GM18505 (cell line): ENCODE measurements around the gene OR8G5.

ENCODE experiments used
- ATAC-seq: cut with Tn5 transposase; IDR thresholded peaks from one replicate; pipeline ENCODE4 v1.9.1; 2021; ENCODE audit not compliant: unreplicated experiment
- POLR2A ChIP-seq: IDR thresholded peaks from 4 replicates; pipeline ENCODE4 v1.6.1; 2011; ENCODE audit warnings: borderline replicate concordance; ENCODE audit not compliant: insufficient read depth, insufficient read length; ENCODE audit errors: extremely low read depth

The OR8G5 gene

DNA sequence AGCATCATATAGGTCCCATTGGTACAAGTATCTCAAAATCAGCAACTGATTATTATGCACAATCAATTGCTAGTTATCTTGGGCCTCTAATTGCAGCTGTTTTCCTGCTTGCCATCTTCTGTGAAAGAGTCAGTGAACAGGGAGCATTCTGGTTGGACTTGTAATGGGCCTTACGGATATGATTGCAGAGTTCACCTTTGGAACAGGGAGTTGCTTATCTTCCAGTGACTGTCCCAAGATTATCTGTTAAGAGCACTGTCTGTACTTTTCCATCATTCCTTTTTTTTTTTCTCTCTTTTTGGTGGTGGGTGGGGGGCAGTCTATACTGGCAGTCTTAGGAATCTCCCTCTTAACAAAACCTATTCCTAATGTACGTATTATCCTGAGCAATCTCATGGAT, 17.8 kb downstream of the OR8G5 start:
- no peak for TF ChIP-seq POLR2A
- ATAC-seq, result no peak

DNA sequence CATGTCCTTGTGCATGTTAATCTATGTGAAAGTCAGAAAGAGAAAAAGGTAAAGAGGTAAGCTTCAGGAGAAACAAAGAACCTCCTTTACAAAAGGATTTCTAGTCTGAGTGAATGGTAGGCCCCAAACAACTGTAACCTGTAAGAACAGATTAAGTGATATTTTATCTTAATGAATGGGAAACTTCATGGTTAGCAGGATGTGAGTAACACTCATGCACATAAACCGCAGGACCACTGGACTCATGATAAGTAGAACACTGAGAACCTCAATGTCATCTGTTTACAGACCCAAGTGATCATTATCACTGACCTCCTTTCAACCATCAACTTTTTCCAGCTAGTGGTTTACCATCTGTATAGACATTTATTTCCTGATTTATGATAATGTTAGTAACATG, 19.9 kb downstream of the OR8G5 start:
- no peak for TF ChIP-seq POLR2A
- no peak for ATAC-seq

DNA sequence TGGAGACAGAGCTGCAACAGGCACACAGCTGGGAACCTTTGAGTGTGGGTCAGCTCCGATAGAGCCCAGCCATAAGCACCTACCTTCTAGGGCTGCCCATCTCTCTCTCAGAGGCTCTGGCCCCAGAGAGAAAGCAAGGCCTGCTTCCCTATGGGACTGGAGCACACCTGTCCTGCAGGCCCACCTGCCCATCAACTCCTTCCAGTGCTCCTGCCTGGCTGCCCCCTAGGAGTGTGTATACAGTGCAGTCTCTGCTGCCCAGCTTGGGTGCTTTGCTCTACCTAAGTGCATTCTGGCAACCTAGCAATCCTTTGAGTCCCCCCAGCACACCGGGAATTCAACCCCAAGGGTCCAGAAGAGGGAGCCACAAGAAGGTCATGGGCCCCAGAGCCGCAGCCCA, 21.0 kb downstream of the OR8G5 start:
- ATAC-seq, result no peak
- no peak for TF ChIP-seq POLR2A

DNA sequence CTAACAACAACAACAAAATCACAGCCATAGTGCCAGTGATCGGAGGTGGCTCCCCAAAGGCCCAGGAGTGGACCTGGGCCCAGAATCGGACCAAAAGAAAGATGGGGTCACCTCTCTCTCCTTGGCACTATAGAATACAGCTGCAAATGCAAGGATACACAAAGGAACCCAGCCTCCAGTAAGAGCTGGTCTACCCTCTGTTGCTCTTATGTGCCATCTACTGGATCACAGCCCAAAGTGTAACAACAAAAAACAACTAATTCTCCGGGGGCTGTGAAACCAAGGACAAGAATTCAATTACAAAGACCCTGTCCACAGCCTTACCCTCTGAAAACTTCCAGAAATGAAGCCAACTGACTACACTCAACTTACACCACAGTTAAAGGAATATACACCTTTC, 21.6 kb downstream of the OR8G5 start:
- no peak for ATAC-seq
- no peak for TF ChIP-seq POLR2A

DNA sequence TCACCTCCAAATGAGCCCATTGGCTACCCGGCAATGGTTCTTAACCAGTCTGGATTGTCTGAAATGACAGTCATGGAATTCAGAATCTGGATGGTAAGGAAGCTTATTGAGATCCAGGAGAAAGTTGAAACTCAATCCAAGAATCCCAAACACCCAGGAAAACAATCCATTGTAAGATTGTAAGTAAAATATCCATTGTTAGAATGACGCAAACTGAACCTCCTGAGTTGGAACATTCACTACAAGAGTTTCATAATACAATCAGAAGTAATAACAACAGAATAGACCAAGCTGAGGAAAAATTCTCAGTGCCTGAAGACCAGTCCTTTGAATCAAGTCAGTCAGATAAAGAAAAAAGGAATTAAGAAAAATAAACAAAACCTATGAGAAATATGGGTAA, 22.1 kb downstream of the OR8G5 start:
- ATAC-seq, result no peak
- no peak for TF ChIP-seq POLR2A

DNA sequence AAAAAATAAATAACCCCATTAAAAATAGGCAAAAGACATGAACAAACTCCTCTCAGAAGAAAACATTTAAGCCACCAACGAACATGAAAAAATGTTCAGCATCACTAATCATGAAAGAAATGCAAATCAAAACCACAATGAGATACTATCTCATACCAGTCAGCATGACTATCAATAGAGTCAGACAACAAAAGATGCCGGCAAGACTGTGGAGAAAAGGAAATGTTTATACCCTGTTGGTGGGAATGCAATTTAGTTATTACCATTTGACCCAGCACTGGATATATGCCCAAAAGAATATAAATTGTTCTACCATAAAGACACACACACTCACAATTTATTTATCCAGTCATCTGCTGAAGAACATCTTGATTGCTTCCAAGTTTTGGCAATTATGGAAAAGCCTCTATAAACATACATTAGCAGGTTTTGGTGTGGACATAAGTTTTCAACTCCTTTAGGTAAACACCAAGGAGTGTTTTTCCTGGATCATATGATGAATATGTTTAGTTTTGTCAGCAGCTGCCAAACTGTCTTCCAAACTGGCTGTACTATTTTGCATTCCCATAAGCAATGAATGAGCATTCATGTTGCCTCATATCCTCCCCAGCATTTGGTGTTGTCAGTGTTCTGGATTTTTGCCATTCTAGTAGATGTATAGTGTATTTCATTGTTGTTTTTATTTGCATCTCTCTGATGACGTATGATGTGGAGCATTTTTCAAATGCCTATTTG, 29.6 kb downstream of the OR8G5 start:
- TF ChIP-seq POLR2A, result no peak
- ATAC-seq, result no peak

DNA sequence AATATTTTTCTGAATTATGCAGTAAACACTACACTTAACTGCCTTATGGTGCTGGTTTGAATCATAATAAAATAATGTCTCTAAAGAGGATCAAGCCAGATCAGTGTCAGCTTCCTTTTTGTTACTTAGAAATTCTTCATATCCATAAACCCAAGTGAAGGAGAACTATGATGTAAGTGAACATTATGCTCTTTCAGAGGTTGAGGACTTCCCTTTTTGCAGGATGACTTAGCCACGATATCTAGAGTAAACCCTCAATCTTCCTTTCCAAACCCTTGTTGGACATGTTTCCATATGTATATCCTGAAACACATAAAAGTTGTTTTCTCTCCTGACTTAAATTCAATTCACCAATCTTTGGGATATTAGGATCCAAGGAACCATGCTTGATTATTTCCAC, 38.5 kb downstream of the OR8G5 start:
- no peak for TF ChIP-seq POLR2A
- ATAC-seq, result no peak

DNA sequence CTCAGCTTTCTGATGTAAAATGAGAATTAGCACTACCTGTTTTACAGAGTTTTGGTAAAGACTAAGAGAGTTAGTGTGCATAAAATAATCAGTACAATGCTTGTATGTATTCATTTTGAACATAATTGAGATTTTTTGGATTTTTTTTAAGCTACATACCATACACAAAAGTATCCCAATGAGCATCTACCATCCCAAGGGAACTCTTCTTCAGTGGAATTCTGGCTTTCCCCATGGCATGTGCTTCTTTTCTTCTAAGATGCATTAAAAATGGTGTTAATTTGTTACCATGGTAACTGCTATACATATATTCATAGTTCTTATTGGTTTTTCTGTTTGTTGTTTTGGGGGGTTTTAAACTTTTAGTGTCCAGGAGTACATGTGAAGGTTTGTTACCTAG, 39.8 kb downstream of the OR8G5 start:
- no peak for TF ChIP-seq POLR2A
- ATAC-seq, result no peak

DNA sequence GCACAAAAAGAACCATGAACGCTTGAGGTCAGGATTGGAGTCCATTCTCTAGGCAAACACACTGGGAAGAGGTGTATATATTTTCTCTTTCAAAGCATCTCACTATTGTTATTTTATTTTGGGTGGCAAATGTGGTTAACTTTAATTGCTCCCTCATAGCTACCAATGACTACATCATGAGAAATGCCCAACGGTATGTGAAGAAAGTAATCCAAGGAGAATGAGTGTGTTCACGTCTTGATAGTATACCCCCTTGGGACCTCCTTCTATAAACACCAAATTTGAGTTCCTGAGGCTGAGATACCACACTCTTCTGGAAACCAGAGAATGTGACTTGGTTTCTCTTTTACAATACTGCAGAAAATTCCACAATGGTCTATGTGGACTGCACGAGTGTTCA, 41.7 kb downstream of the OR8G5 start:
- no peak for ATAC-seq
- no peak for TF ChIP-seq POLR2A

DNA sequence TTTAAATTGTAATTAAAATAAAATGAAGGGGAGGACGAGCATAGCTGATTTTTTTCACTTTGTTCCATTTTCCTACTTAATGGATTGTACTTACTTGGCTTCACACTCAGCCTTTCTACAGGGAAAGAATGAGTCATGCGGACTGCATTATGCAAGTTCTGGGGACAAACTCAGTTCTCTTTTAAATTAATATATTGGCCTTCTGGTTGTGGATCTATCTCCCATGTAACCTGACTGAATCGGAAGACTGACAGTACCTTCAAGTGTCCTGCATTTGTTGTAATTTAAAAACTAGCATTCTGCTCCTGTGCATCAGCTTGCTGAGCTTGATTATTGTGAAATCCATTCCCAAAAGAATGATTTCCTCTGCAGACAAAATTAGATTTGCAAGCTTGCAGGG, 45.4 kb downstream of the OR8G5 start:
- no peak for ATAC-seq
- TF ChIP-seq POLR2A, result no peak

DNA sequence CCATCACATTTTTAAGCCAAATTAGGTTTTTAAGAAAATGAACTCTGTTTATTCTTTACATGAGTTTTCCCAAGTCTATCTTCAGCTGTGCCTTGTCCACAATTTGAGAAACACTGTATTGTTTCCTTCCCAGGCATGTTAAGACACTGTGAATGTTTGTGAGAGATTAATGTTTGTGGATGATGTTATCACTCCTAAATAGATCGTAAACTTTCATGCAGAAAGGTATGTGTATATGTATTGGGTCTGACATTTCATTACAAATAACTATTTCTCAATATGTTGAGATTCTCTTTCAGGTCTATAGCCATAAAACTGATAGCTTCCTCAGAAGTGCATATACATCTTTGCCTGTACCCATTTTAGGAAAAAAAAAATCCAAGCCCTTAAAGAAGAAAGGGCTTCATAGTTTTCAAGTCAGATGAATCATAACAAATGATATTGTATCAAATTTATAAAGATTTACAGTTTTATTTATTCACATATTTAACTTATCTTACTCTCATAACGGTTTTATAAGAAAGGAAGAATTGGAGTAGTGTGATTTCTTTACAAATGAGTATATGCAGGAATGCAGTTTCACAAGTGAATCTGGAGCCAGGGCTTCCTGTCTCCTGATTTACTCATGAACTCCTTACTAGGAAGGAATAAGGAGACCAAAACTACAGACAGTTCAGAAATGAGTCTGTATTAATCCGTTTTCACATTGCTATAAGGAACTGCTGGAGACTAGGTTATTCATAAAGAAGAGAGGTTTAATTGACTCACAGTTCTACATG, 46.4 kb downstream of the OR8G5 start:
- no peak for ATAC-seq

DNA sequence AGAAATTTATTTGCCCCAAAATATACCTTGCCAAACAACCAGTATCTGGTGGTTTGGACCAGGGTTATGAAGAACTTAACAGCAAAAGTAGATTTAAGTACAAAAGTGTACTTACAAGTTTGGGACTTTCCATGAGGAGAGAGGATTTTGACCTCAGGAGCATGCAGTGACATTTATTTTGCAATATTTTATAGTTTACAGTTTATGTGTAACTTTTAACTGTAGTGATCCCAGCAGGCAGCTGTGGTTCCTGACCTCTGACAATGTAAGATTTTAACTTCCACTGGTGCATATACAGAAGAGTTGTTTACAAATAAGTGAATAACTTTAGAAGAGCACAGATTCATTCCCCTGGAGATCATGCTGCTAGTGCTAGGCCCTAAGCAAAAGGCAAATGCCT, 50.9 kb downstream of the OR8G5 start:
- TF ChIP-seq POLR2A, result no peak

More for the DNA sequence above, 46.4 kb downstream of the OR8G5 start:
- no peak for TF ChIP-seq POLR2A

DNA sequence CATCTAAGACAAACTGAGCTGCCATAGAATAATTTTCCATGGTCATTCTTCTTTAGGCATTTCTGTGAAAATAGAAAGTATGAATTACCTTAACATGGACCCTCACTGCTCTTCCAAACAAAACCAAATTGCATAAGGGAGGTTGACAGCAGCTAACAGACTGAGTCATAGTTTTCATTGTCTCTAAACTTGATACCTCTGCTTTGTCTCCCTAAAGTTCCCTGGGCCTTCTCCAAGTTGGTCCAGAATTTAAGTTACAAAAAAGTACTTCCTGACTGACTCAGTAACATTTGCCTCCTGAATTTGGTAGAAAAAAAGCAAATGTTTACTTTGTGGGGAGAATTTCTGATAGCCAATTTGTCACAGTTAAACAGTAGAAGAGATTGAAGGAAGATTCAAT, 54.5 kb downstream of the OR8G5 start:
- ATAC-seq, result no peak
- TF ChIP-seq POLR2A, result no peak

More for the DNA sequence above, 50.9 kb downstream of the OR8G5 start:
- ATAC-seq, result no peak

DNA sequence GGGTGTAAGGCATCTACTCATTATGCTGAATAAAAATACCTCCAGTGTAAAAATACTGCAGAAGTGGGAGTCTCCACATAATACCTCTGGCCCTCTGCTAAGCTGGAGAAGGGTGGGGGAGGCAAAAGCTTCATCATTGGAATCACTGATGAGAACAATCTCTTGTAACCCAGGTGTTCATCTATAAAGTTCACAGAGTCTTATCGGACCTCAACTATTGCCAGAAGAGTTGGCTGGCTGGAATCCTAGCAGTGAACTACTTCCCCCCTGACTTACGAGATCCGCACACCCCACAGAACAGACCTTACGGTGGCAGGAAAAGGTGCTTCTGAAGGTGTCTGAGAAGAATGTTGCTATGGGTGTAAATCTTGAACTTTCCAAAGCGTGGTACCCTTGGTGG, 55.1 kb downstream of the OR8G5 start:
- TF ChIP-seq POLR2A, result no peak
- ATAC-seq, result no peak

DNA sequence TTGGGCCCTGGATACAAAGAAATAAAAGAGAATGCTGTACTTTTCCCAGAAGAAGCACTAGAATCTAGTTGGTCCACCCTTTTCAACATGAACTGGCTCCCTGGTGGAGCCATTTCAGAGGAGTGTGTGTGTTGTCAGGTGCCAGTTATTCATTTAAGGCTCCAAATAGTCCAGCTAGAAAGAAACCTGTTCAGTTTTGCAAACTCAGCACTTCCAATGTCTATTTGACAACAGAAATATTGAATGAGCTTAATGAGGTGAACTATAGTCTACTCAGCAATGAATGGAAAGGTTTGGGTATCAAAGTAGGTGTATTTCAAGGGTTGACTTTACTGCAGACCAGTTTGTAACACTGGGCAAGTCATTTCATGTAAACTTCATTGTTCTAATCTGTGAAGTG, 55.5 kb downstream of the OR8G5 start:
- no peak for TF ChIP-seq POLR2A
- no peak for ATAC-seq

DNA sequence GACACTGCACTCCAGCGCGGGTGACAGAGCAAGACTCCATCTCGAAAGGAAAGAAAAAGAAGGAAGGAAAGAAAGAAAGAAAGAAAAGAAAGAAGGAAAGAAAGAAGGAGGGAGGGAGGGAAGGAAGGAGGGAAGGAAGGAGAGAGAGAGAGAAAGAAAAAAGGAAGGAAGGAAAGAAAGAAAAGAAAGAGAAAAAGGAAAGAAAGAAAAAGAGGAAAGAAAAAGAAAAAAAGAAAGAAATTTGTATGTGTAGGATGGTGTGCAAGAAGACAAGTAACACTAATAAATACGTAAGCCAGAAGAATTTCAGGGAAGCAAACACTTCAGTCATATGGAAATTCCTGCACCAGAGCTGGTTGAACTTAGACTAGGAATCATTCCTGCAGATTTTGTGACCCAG, 57.0 kb downstream of the OR8G5 start:
- ATAC-seq, result no peak
- no peak for TF ChIP-seq POLR2A
